CD4-positive, CD25-positive, alpha-beta regulatory T cell (primary cell): ENCODE data around the gene UGT1A7. TPM values are rescaled to one million over a fixed set of nuclear protein-coding genes. Genes with fewer than 3 reads are reported as not detected.

ENCODE experiments used
- ATAC-seq, 2 donors: fragments of 150-1000 bp; cut with Tn5 transposase; one replicate each; pipeline ENCODE4 v1.10.0; 2021; ENCODE audit warnings: low read depth in 2 of 2, moderate number of reproducible peaks in 2 of 2, moderate library complexity in 1 of 2
- DNase-seq, 3 donors: peaks; one replicate each; pipeline versions ENCODE4 v3.0.0 to v3.0.0-alpha.2; 2012 to 2022; ENCODE audit warnings: mixed read lengths in 1 of 3
- H3K27ac ChIP-seq: one replicate; pipeline ENCODE4 v1.7.0; 2013; ENCODE audit warnings: mild to moderate bottlenecking, low read length; ENCODE audit not compliant: insufficient read depth, poor library complexity, severe bottlenecking
- H3K27me3 ChIP-seq: one replicate; pipeline ENCODE4 v1.7.0; 2013; ENCODE audit warnings: low read length; ENCODE audit not compliant: control insufficient read depth, insufficient read depth
- H3K36me3 ChIP-seq: one replicate; pipeline ENCODE4 v1.7.0; 2013; ENCODE audit warnings: mild to moderate bottlenecking, low read length, moderate library complexity; ENCODE audit not compliant: control insufficient read depth, insufficient read depth
- H3K4me1 ChIP-seq: 2 replicates; pipeline ENCODE4 v1.7.0; 2013; ENCODE audit warnings: mild to moderate bottlenecking, low read length; ENCODE audit not compliant: insufficient read depth, control insufficient read depth, poor library complexity, severe bottlenecking
- H3K4me3 ChIP-seq: one replicate; pipeline ENCODE4 v1.7.0; 2013; ENCODE audit warnings: low read depth, mild to moderate bottlenecking, low read length, moderate library complexity
- H3K9me3 ChIP-seq, 2 experiments: 1 replicate in 1 of 2; 2 replicates in 1 of 2; pipeline ENCODE4 v1.7.0; 2013; ENCODE audit warnings: low read length in 2 of 2, mild to moderate bottlenecking in 1 of 2, moderate library complexity in 1 of 2; ENCODE audit not compliant: control insufficient read depth in 2 of 2
- H3K27ac Mint-ChIP-seq, 3 donors: one replicate each; pipeline ENCODE4 v1.8.0; 2020 to 2022; ENCODE audit warnings: mild to moderate bottlenecking in 3 of 3, mixed read lengths in 3 of 3, moderate library complexity in 2 of 3
- H3K27me3 Mint-ChIP-seq: one replicate; pipeline ENCODE4 v1.8.0; 2022; ENCODE audit warnings: mild to moderate bottlenecking, mixed read lengths
- H3K36me3 Mint-ChIP-seq: one replicate; pipeline ENCODE4 v1.8.0; 2020; ENCODE audit warnings: mixed read lengths
- H3K4me1 Mint-ChIP-seq, 4 donors: one replicate each; pipeline ENCODE4 v1.8.0; 2020 to 2022; ENCODE audit warnings: mixed read lengths in 4 of 4, mild to moderate bottlenecking in 1 of 4
- H3K4me3 Mint-ChIP-seq, 4 donors: one replicate each; pipeline ENCODE4 v1.8.0; 2020 to 2022; ENCODE audit warnings: mild to moderate bottlenecking in 4 of 4, mixed read lengths in 4 of 4, moderate library complexity in 3 of 4
- H3K9me3 Mint-ChIP-seq, 7 donors: one replicate each; pipeline ENCODE4 v1.8.0; 2020 to 2022; ENCODE audit warnings: mixed read lengths in 7 of 7, mild to moderate bottlenecking in 3 of 7, moderate library complexity in 2 of 7
- polyA plus RNA-seq, 4 donors: library from polyadenylated mRNA; unstranded; fragments of 300-500 nt; fragmentation: Illumina TruSeq; gene quantifications; one replicate each; pipeline ENCODE4 v1.2.3, GENCODE V29; 2021
- total RNA-seq: library from RNA; stranded (reverse); gene quantifications from one replicate; pipeline ENCODE4 v1.2.3, GENCODE V29; 2022

Gene UGT1A7
- total and polyA plus RNA-seq, 5 donors from 2014 or later = not detected

DNA sequence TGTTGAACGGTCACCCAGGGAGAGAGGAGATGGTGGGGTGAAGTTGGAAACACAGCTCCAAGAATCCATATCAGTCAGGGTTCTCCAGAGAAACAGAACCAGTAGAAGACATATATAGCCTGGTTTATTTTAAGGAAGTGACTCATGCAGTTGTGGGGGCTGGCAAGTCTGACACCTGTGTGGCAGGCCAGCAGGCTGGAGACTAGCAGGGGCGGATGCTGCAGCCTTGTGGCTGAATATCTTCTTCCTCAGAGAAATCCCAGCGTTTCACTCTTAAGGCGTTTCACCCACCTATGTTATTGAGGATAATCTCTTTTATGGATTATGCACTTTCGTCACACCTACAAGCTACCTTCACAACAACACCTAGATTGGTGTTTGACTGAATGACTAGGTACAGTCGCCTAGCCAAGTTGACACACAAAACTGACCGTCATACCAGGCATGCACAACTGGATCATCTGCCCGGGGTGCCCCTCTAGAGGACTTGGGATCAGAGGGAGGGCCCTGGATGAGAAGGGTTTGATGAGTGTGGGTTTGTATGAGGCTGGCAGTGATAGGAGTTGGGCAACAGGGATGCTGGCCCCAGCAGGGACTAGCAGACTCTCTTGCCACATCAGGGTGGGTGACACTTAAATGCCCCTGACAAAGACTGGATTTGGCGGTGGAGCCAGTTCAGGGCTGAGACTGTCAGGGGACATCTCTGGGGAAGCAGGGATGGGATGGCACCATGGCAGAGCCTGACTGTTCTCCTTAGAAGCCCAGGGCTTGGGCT lies 119.8 kb downstream of the UGT1A7 start:
- Histone ChIP-seq H3K27me3 (peaks cover 3% of the 10 kb centered on the region), H3K4me3 (no peak overlapping the region), H3K4me1 (no peaks in the 10 kb centered on the region), H3K36me3 (no peaks in the 10 kb centered on the region), H3K27ac (no peak overlapping the region), H3K9me3 (no peaks in the 10 kb centered on the region)
- H3K27me3 Mint-ChIP-seq = peaks cover 16% of the 10 kb centered on the region
- ATAC-seq (no peak), DNase-seq (no peak)
- peaks cover 0 to 4% (median 0%) of the 10 kb centered on the region in 7 donors for H3K9me3 Mint-ChIP-seq
- no peaks in the 10 kb centered on the region for H3K4me1 Mint-ChIP-seq
- peak overlapping the region in 1 of 3 donors; percentile 56 for H3K27ac Mint-ChIP-seq
- no peaks in the 10 kb centered on the region for H3K36me3 Mint-ChIP-seq
- no peak overlapping the region for H3K4me3 Mint-ChIP-seq

DNA sequence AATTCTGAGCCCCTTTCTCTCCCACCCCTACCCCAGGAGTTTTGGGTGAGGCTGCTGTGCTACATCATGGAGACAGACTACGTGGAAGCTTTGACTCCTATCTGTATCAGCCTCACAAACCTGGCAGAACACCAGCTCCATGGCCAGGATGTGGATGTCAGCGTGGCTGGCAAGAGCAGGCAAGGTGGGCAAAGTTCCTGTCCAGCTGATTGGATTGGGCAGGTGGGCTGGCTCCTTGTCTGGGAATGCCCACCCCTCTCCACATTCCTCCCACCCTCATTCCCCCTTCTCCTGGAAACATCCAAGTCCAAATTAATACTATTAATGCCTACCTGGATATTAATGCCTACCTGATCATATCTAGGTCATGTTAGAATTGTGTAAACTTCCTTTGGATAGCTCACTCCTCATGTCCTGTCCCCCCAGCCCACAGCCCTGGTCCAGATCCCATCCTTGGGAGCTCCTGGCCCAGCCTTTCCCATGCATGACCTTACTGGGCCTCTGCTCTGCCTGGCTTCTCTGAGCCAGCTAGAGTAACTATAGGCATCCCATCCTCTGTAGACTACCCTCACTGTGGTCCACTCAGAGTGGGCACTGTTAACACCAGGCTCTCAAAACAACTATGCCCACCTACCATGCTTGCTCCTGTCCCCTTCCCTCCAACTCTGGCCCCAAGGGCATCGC lies 120.6 kb downstream of the UGT1A7 start:
- Mint-ChIP-seq H3K36me3 (no peaks in the 10 kb centered on the region), H3K9me3 (peaks cover 0 to 4% (median 0%) of the 10 kb centered on the region in 7 donors), H3K27me3 (peaks cover 11% of the 10 kb centered on the region), H3K4me1 (no peaks in the 10 kb centered on the region), H3K27ac (no peak overlapping the region), H3K4me3 (no peak overlapping the region)
- H3K9me3 ChIP-seq = no peaks in the 10 kb centered on the region
- ATAC-seq = no peak
- H3K4me1 ChIP-seq = no peaks in the 10 kb centered on the region
- no peak overlapping the region for H3K27ac ChIP-seq
- no peaks in the 10 kb centered on the region for H3K36me3 ChIP-seq
- no peak overlapping the region for H3K4me3 ChIP-seq
- H3K27me3 ChIP-seq = peaks cover 3% of the 10 kb centered on the region
- DNase-seq = no peak

- H3K4me1 Mint-ChIP-seq = no peaks in the 10 kb centered on the region
- Histone ChIP-seq H3K27me3 (peaks cover 3% of the 10 kb centered on the region), H3K4me3 (no peak overlapping the region), H3K36me3 (no peaks in the 10 kb centered on the region), H3K9me3 (no peaks in the 10 kb centered on the region), H3K4me1 (no peaks in the 10 kb centered on the region), H3K27ac (no peak overlapping the region)
- no peak for DNase-seq
- H3K9me3 Mint-ChIP-seq = peaks cover 0 to 4% (median 0%) of the 10 kb centered on the region in 7 donors
- no peak overlapping the region for H3K4me3 Mint-ChIP-seq
- no peak for ATAC-seq
- H3K27ac Mint-ChIP-seq = no peak overlapping the region
- H3K36me3 Mint-ChIP-seq = no peaks in the 10 kb centered on the region
- H3K27me3 Mint-ChIP-seq = peaks cover 11% of the 10 kb centered on the region
Observed at GRCh38 chr2:233803292-233803911, 121.7 kb downstream of the UGT1A7 start.

DNA sequence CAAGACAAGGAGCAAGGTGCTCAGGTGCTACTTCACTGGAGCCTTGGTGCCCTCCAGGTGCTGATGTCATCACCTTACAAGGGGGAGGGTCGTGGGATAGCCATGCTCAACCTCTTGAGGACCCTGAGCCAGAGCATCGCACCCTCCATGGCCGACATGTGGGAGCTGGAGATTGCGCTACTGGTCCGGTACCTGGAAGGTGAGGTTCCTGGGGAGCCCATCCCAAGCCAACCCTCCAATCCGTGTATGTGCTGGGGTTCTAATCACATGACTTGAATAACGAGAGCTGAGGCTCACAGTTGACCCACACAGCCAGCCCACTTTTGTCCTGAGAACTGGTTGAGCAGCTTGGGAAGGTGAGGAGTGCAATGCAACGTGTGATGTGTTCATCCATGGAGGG lies 122.3 kb downstream of the UGT1A7 start:
- Mint-ChIP-seq H3K27me3 (peaks cover 13% of the 10 kb centered on the region), H3K4me1 (no peaks in the 10 kb centered on the region), H3K27ac (no peak overlapping the region), H3K36me3 (no peaks in the 10 kb centered on the region), H3K4me3 (no peak overlapping the region), H3K9me3 (peaks cover 0 to 4% (median 0%) of the 10 kb centered on the region in 7 donors)
- H3K9me3 ChIP-seq = no peaks in the 10 kb centered on the region
- ATAC-seq (no peak), DNase-seq (no peak)
- H3K36me3 ChIP-seq = no peaks in the 10 kb centered on the region
- no peaks in the 10 kb centered on the region for H3K4me1 ChIP-seq
- no peak overlapping the region for H3K4me3 ChIP-seq
- H3K27ac ChIP-seq = no peak overlapping the region
- H3K27me3 ChIP-seq = peaks cover 3% of the 10 kb centered on the region

- no peaks in the 10 kb centered on the region for H3K4me1 Mint-ChIP-seq
- DNase-seq (no peak), ATAC-seq (no peak)
- H3K4me3 Mint-ChIP-seq = no peak overlapping the region
- peaks cover 19% of the 10 kb centered on the region for H3K27me3 Mint-ChIP-seq
- no peak overlapping the region for H3K4me3 ChIP-seq
- no peak overlapping the region for H3K27ac ChIP-seq
- H3K27ac Mint-ChIP-seq = no peak overlapping the region
- H3K36me3 Mint-ChIP-seq = no peaks in the 10 kb centered on the region
- H3K36me3 ChIP-seq = no peaks in the 10 kb centered on the region
- H3K9me3 Mint-ChIP-seq = peaks cover 0 to 1% (median 0%) of the 10 kb centered on the region in 7 donors
- no peaks in the 10 kb centered on the region for H3K9me3 ChIP-seq
- H3K4me1 ChIP-seq = no peaks in the 10 kb centered on the region
- peaks cover 3% of the 10 kb centered on the region for H3K27me3 ChIP-seq
Observed at GRCh38 chr2:233807215-233807865, 125.6 kb downstream of the UGT1A7 start.

DNA sequence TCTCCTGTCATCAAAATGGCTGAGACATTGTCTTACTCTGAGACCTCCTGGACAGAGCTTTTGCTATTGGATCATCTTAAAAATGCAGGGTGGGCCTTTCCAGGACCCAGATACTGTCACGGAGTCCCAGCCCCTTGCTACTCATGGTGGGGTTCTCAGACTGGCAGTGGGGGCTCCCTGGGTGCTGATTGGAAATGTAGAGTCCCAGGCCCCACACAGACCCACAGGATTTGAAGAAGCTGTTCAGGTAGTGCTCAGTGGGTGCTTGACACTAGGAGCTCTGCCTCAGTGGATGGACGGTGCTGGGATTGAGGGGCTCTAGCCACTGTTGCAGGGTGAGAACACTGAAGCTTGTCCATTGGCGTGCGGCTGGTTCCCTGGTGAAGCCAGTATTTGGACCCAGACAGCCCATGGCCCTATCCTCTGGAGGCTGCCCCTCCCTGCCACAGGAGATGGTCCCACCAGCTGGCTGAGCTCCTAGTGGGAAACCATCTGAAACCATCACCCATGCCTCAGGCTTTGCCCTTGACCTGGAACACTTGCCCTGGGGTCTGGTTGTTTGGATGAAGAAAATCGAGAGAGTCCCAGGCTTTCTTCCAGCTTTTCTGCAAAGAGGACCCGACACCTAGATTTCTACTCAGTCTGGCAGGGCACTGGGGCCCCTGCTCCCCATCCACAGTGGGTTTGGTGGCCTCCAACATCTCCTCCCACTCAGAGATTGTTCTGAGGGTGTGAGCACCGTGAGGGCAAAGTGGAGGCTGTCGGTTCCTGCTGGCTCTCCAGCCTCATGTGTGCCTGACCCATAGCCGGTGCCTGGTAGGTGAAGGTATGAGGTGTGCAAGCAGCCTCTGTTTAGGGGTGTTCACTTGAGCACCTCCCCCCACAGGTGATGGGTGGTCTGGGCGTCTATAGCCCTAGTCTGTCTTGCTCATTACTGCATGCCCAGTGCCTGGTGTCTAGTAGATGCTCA lies 126.5 kb downstream of the UGT1A7 start:
- DNase-seq = no peak
- H3K27ac Mint-ChIP-seq = no peak overlapping the region

DNA sequence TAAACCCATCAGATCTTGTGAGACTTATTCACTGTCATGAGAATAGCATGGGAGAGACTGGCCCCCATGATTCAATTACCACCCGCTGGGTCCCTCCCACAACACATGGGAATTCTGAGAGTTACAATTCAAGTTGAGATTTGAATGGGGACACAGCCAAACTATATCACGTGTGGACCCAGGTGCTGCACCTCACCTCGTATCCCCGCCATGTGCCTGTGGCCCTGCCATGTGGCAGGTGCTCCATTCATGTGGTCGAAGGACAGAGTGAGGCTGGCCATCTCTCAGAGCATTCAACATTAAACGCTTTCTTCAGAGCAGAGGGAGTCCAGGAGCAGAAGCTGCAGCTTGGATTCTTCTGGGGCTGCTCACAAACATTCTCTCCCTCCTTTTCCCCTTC lies 128.7 kb downstream of the UGT1A7 start:
- H3K4me3 ChIP-seq = no peak overlapping the region
- Mint-ChIP-seq H3K27ac (no peak overlapping the region), H3K4me3 (no peak overlapping the region), H3K36me3 (no peaks in the 10 kb centered on the region), H3K4me1 (no peaks in the 10 kb centered on the region), H3K27me3 (peaks cover 35% of the 10 kb centered on the region), H3K9me3 (no peaks in the 10 kb centered on the region)
- H3K9me3 ChIP-seq = no peaks in the 10 kb centered on the region
- H3K27me3 ChIP-seq = no peaks in the 10 kb centered on the region
- DNase-seq (no peak), ATAC-seq (no peak)
- no peaks in the 10 kb centered on the region for H3K36me3 ChIP-seq
- no peak overlapping the region for H3K27ac ChIP-seq
- H3K4me1 ChIP-seq = no peaks in the 10 kb centered on the region

More for the DNA sequence above, 126.5 kb downstream of the UGT1A7 start:
- H3K4me3 Mint-ChIP-seq = no peak overlapping the region
- no peaks in the 10 kb centered on the region for H3K4me1 Mint-ChIP-seq
- no peak overlapping the region for H3K27ac ChIP-seq
- H3K4me3 ChIP-seq = no peak overlapping the region
- H3K36me3 Mint-ChIP-seq = no peaks in the 10 kb centered on the region
- no peaks in the 10 kb centered on the region for H3K9me3 Mint-ChIP-seq
- peaks cover 3% of the 10 kb centered on the region for H3K27me3 ChIP-seq
- no peaks in the 10 kb centered on the region for H3K4me1 ChIP-seq
- H3K27me3 Mint-ChIP-seq = peaks cover 23% of the 10 kb centered on the region
- ATAC-seq = no peak
- no peaks in the 10 kb centered on the region for H3K36me3 ChIP-seq
- H3K9me3 ChIP-seq = no peaks in the 10 kb centered on the region
